IMR-90 (cell line): ENCODE measurements around the gene PFKFB1. TPM values are rescaled to one million over a fixed set of nuclear protein-coding genes. Genes with fewer than 3 reads are reported as not detected.

Experiments
- ATAC-seq: fragments of 200-7000 bp; cut with Tn5 transposase; 2 replicates; pipeline ENCODE4 v1.9.1; 2020; ENCODE audit warnings: low read depth, mild to moderate bottlenecking, moderate library complexity
- BruUV-seq: library from RNA; stranded (reverse); fragments of 400-500 nt; replicated peaks from 2 replicates; lab custom pipeline; 2021; lab: Mats Ljungman, UMichigan
- CTCF ChIA-PET: fragments of 300-600 bp; formaldehyde crosslinking; extraction: SDS; loops from one replicate; lab custom pipeline; 2021; ENCODE audit warnings: antibody characterized with exemption; lab: Yijun Ruan, JAX
- POLR2A ChIA-PET: fragments of 300-600 bp; sonication (Branson Sonifier 250); formaldehyde crosslinking; loops from one replicate; lab custom pipeline; 2022; ENCODE audit warnings: antibody characterized with exemption; ENCODE audit not compliant: unreplicated experiment; lab: Charles Lee
- DNase-seq: peaks from one replicate; pipeline ENCODE4 v3.0.0; 2013
- H2AFZ ChIP-seq: replicated peaks from 2 replicates; pipeline ENCODE3; 2013; ENCODE audit warnings: low read length, mild to moderate bottlenecking; ENCODE audit not compliant: poor library complexity
- H2AK5ac ChIP-seq: 2 replicates; pipeline ENCODE4 v1.6.1; 2013; ENCODE audit warnings: low read depth, low read length, inconsistent platforms
- H2AK9ac ChIP-seq: replicated peaks from 2 replicates; pipeline ENCODE3; 2013; ENCODE audit warnings: mild to moderate bottlenecking, low read depth, low read length, moderate library complexity; ENCODE audit not compliant: poor library complexity
- H2BK120ac ChIP-seq: 2 replicates; pipeline ENCODE4 v1.6.1; 2013; ENCODE audit warnings: low read depth, low read length, inconsistent platforms
- H2BK15ac ChIP-seq: 3 replicates; pipeline ENCODE4 v1.6.1; 2013; ENCODE audit warnings: low read depth, low read length, inconsistent platforms
- H2BK20ac ChIP-seq: 2 replicates; pipeline ENCODE4 v1.6.1; 2013; ENCODE audit warnings: low read depth, mild to moderate bottlenecking, inconsistent platforms, low read length, moderate library complexity
- H2BK5ac ChIP-seq: 2 replicates; pipeline ENCODE4 v1.6.1; 2013; ENCODE audit warnings: mild to moderate bottlenecking, low read depth, low read length, inconsistent platforms; ENCODE audit not compliant: poor library complexity, severe bottlenecking
- H3K14ac ChIP-seq: replicated peaks from 2 replicates; pipeline ENCODE4 v1.6.1; 2013; ENCODE audit warnings: low read depth, low read length, inconsistent platforms
- H3K18ac ChIP-seq: 2 replicates; pipeline ENCODE4 v1.6.1; 2013; ENCODE audit warnings: low read depth, low read length, control low read depth
- H3K23ac ChIP-seq: 2 replicates; pipeline ENCODE4 v1.6.1; 2013; ENCODE audit warnings: low read depth, low read length, inconsistent platforms
- H3K27ac ChIP-seq: 2 replicates; pipeline ENCODE4 v1.5.1; 2013; ENCODE audit warnings: mild to moderate bottlenecking, control low read depth, low read length; ENCODE audit not compliant: insufficient read depth
- H3K27me3 ChIP-seq: 2 replicates; pipeline ENCODE4 v1.6.1; 2013; ENCODE audit warnings: low read length; ENCODE audit not compliant: control insufficient read depth, insufficient read depth
- H3K36me3 ChIP-seq: 2 replicates; pipeline ENCODE4 v1.6.1; 2013; ENCODE audit warnings: low read length, mixed read lengths; ENCODE audit not compliant: control insufficient read depth, insufficient read depth
- H3K4ac ChIP-seq: 2 replicates; pipeline ENCODE4 v1.6.1; 2013; ENCODE audit warnings: low read depth, low read length, inconsistent platforms
- H3K4me1 ChIP-seq: 2 replicates; pipeline ENCODE4 v1.6.1; 2013; ENCODE audit warnings: low read length, mixed read lengths; ENCODE audit not compliant: control insufficient read depth, insufficient read depth
- H3K4me2 ChIP-seq: 2 replicates; pipeline ENCODE4 v1.6.1; 2013; ENCODE audit warnings: low read depth, mild to moderate bottlenecking, control low read depth, low read length, moderate library complexity
- H3K4me3 ChIP-seq: 2 replicates; pipeline ENCODE4 v1.5.1; 2013; ENCODE audit warnings: low read depth, mild to moderate bottlenecking, control low read depth, low read length, moderate library complexity; ENCODE audit not compliant: insufficient read depth
- H3K56ac ChIP-seq: 2 replicates; pipeline ENCODE4 v1.6.1; 2013; ENCODE audit warnings: low read length, inconsistent platforms; ENCODE audit not compliant: insufficient read depth; ENCODE audit errors: extremely low read depth
- H3K79me1 ChIP-seq, 2 experiments: 2 replicates each; pipeline ENCODE4 v1.6.1; 2013; ENCODE audit warnings: low read length in 2 of 2, inconsistent platforms in 1 of 2, low read depth in 1 of 2
- H3K9ac ChIP-seq: 2 replicates; pipeline ENCODE4 v1.6.1; 2013; ENCODE audit warnings: low read depth, low read length, control low read depth
- H3K9me1 ChIP-seq: 2 replicates; pipeline ENCODE4 v1.6.1; 2013; ENCODE audit warnings: low read length, inconsistent platforms; ENCODE audit not compliant: insufficient read depth
- H3K9me3 ChIP-seq: 2 replicates; pipeline ENCODE4 v1.6.1; 2013; ENCODE audit warnings: low read length; ENCODE audit not compliant: control insufficient read depth, insufficient read depth
- H4K20me1 ChIP-seq: 2 replicates; pipeline ENCODE4 v1.6.1; 2013; ENCODE audit warnings: low read length, inconsistent platforms; ENCODE audit not compliant: insufficient read depth
- H4K5ac ChIP-seq: 2 replicates; pipeline ENCODE4 v1.6.1; 2013; ENCODE audit warnings: mild to moderate bottlenecking, low read depth, low read length, control low read depth
- H4K8ac ChIP-seq, 2 experiments: 2 replicates each; pipeline ENCODE4 v1.6.1; 2013; ENCODE audit warnings: low read depth in 2 of 2, low read length in 2 of 2, control low read depth in 1 of 2, inconsistent platforms in 1 of 2
- H4K91ac ChIP-seq: 2 replicates; pipeline ENCODE4 v1.6.1; 2013; ENCODE audit warnings: low read depth, low read length, inconsistent platforms; ENCODE audit not compliant: insufficient read depth
- CEBPB ChIP-seq: IDR thresholded peaks from 2 replicates; pipeline ENCODE4 v1.6.1; 2012; ENCODE audit warnings: low read depth, low read length, improper control_type of control experiment
- FOS ChIP-seq: fragments of 150-350 bp; IDR thresholded peaks from 2 replicates; pipeline ENCODE4 v1.6.1; 2016; ENCODE audit warnings: low read depth, low read length
- MXI1 ChIP-seq: IDR thresholded peaks from 2 replicates; pipeline ENCODE4 v1.6.1; 2012; ENCODE audit warnings: low read depth, mild to moderate bottlenecking, low read length, moderate library complexity, borderline replicate concordance
- NFE2L2 ChIP-seq: fragments of 150-350 bp; IDR thresholded peaks from 2 replicates; pipeline ENCODE4 v1.6.1; 2016; ENCODE audit warnings: low read depth, mild to moderate bottlenecking, low read length
- RFX5 ChIP-seq: IDR thresholded peaks from 2 replicates; pipeline ENCODE4 v1.8.0; 2012; ENCODE audit warnings: low read depth, mild to moderate bottlenecking, low read length, moderate library complexity
- WGBS, 2 experiments: methylation state at CpG; one replicate each; pipeline versions ENCODE4 v1.1.5 to v1.1.7; 2013; ENCODE audit warnings: missing lambda C conversion rate in 2 of 2; ENCODE audit not compliant: insufficient read length in 1 of 2; ENCODE audit errors: extremely low coverage in 2 of 2; 5-methylcytosine and 5-hydroxymethylcytosine counted together
- dilution Hi-C: fragments of 300-500 bp; cut with HindIII; formaldehyde crosslinking; loops from one replicate; pipeline ENCODE4 v1.14.3; 2018; ENCODE audit warnings: low sequenced_read_pairs; ENCODE audit not compliant: unreplicated experiment
- in situ Hi-C: fragments of 300-500 bp; cut with MboI; formaldehyde crosslinking; loops from 3 replicates; pipeline ENCODE4 v1.14.3; 2019; ENCODE audit warnings: low sequenced_read_pairs, inconsistent platforms, mixed read lengths
- intact Hi-C: fragments of 100-400 bp; cut with micrococcal nuclease; formaldehyde crosslinking; loops from 2 replicates; pipeline ENCODE4 v1.10.0; 2022
- polyA plus RNA-seq, 3 experiments: library from polyadenylated mRNA; depleted of rRNA; stranded (reverse); fragments of >200 nt; gene quantifications; 2 replicates each; pipeline ENCODE4 v1.2.3, GENCODE V29; 2012; ENCODE audit warnings: low replicate concordance in 1 of 3
- total RNA-seq: library from RNA; depleted of rRNA; stranded (reverse); fragments of >200 nt; gene quantifications from 2 replicates; pipeline ENCODE4 v1.2.3, GENCODE V29; 2012
- TF ChIP-seq, protein P1 (sequence below): fragments of 150-350 bp; IDR thresholded peaks from 2 replicates; pipeline ENCODE4 v1.6.1; 2017; ENCODE audit warnings: mild to moderate bottlenecking, antibody characterized with exemption, low read length, low read depth
- TF ChIP-seq, protein P2 (sequence below): conservative IDR thresholded peaks from 2 replicates; pipeline ENCODE4 v1.5.1; 2012; ENCODE audit warnings: mild to moderate bottlenecking, low read depth, low read length, improper control_type of control experiment

Gene PFKFB1
- total and polyA plus RNA-seq, 2 of the 4 experiments (the other 2 are of a cell fraction): under 0.01 to 0.15 TPM

- dilution Hi-C loops (no loop called here), in situ Hi-C loops (no loop called here), intact Hi-C loops (no loop called here)
- H2BK20ac ChIP-seq: no peak overlapping the region
- no peak overlapping the region for H3K23ac ChIP-seq
- no CpG with 5 or more reads among the region's 1 CpG for WGBS, 2 experiments
- no peak overlapping the region for H3K14ac ChIP-seq
- no peak overlapping the region for H2BK15ac ChIP-seq
- H3K27me3 ChIP-seq: peaks cover 3% of the 10 kb centered on the region
- H2BK120ac ChIP-seq: no peak overlapping the region
- TF ChIP-seq, protein P1, sequence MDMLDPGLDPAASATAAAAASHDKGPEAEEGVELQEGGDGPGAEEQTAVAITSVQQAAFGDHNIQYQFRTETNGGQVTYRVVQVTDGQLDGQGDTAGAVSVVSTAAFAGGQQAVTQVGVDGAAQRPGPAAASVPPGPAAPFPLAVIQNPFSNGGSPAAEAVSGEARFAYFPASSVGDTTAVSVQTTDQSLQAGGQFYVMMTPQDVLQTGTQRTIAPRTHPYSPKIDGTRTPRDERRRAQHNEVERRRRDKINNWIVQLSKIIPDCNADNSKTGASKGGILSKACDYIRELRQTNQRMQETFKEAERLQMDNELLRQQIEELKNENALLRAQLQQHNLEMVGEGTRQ: no peak
- TF ChIP-seq CEBPB (no peak), FOS (no peak), RFX5 (no peak), NFE2L2 (no peak), MXI1 (no peak)
- TF ChIP-seq, protein P2, sequence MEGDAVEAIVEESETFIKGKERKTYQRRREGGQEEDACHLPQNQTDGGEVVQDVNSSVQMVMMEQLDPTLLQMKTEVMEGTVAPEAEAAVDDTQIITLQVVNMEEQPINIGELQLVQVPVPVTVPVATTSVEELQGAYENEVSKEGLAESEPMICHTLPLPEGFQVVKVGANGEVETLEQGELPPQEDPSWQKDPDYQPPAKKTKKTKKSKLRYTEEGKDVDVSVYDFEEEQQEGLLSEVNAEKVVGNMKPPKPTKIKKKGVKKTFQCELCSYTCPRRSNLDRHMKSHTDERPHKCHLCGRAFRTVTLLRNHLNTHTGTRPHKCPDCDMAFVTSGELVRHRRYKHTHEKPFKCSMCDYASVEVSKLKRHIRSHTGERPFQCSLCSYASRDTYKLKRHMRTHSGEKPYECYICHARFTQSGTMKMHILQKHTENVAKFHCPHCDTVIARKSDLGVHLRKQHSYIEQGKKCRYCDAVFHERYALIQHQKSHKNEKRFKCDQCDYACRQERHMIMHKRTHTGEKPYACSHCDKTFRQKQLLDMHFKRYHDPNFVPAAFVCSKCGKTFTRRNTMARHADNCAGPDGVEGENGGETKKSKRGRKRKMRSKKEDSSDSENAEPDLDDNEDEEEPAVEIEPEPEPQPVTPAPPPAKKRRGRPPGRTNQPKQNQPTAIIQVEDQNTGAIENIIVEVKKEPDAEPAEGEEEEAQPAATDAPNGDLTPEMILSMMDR: no peak
- no peak overlapping the region for H3K9ac ChIP-seq
- CTCF ChIA-PET: no interaction called here
- H2AFZ ChIP-seq: no peak overlapping the region
- no peak overlapping the region for H3K18ac ChIP-seq
- H3K4me1 ChIP-seq: no peaks in the 10 kb centered on the region
- H3K56ac ChIP-seq: no peak overlapping the region
- no peaks in the 10 kb centered on the region for H4K20me1 ChIP-seq
- H3K79me1 ChIP-seq: no peaks in the 10 kb centered on the region
- H2AK5ac ChIP-seq: no peak overlapping the region
- H4K8ac ChIP-seq: no peak overlapping the region
- no peak overlapping the region for H3K4me2 ChIP-seq
- H3K4ac ChIP-seq: no peak overlapping the region
- no TSS peak for BruUV-seq
- no peaks in the 10 kb centered on the region for H3K36me3 ChIP-seq
- H3K27ac ChIP-seq: no peak overlapping the region
- ATAC-seq (no peak), DNase-seq (no peak)
- no peaks in the 10 kb centered on the region; the same call in 1 of the 2 replicates for H3K9me3 ChIP-seq
- no peak overlapping the region for H3K4me3 ChIP-seq
- H3K9me1 ChIP-seq: no peaks in the 10 kb centered on the region
- no peak overlapping the region for H4K91ac ChIP-seq
- no peak overlapping the region for H2BK5ac ChIP-seq
- H2AK9ac ChIP-seq: no peak overlapping the region
- H4K5ac ChIP-seq: no peak overlapping the region
- POLR2A ChIA-PET: no interaction called here
Measured at GRCh38 chrX:54961750-54962149, 32.2 kb downstream of the PFKFB1 start.
